D721Med (cell line): ENCODE measurements around the gene MYO1B.

Source experiments
- DNase-seq: peaks from one replicate; pipeline ENCODE4 v3.0.0; 2011; ENCODE audit warnings: low spot score; ENCODE audit not compliant: insufficient read length
- FAIRE-seq: peaks from 2 replicates; lab custom pipeline; 2011; peaks lifted over from hg19 to GRCh38; lab: Jason Lieb, UNC
- CTCF ChIP-seq: IDR thresholded peaks from 2 replicates; pipeline ENCODE4 v1.5.1; 2012; ENCODE audit warnings: mild to moderate bottlenecking, control low read depth; ENCODE audit not compliant: insufficient read depth; ENCODE audit errors: missing control alignments

MYO1B gene

GRCh38 chr2:191465766-191466420 is 220.7 kb downstream of the MYO1B start:
- no peak for FAIRE-seq
- DNase-seq, result no peak
- TF ChIP-seq CTCF, result no peak

GRCh38 chr2:191467113-191467512 is 221.9 kb downstream of the MYO1B start:
- no peak for TF ChIP-seq CTCF
- DNase-seq (no peak), FAIRE-seq (no peak)

- no peak for DNase-seq
- no peak for TF ChIP-seq CTCF
- FAIRE-seq, result no peak
These were observed 225.1 kb downstream of the MYO1B start for GRCh38 chr2:191470306-191470705.

GRCh38 chr2:191474464-191474863 is 229.3 kb downstream of the MYO1B start:
- DNase-seq (no peak), FAIRE-seq (no peak)
- no peak for TF ChIP-seq CTCF
